ENCODE measurements around the gene RPH3AL.

- TF ChIP-seq POLR2AphosphoS5 (IDR thresholded peaks at IDR 0.05) (no peak), POLR2A (IDR thresholded peaks at IDR 0.05) (no peak), CTCF (IDR thresholded peaks at IDR 0.05) (no peak), EP300 (IDR thresholded peaks at IDR 0.05) (no peak)
Observed at GRCh38 chr17:303168-303567, 49.4 kb downstream of the RPH3AL start.

Data from gastroesophageal sphincter (tissue), 3 donors.